K562 (cell line): ENCODE measurements around the gene ATF5. TPM values are rescaled to one million over a fixed set of nuclear protein-coding genes. Genes with fewer than 3 reads are reported as not detected.

Source experiments
- ATF7 ChIP-seq: fragments of 450-650 bp; IDR thresholded peaks from 2 replicates; pipeline ENCODE4 v1.7.1; 2014; ENCODE audit warnings: mild to moderate bottlenecking, moderate library complexity
- CGGBP1 ChIP-seq: fragments of 250-450 bp; sonication (Bioruptor Pico); IDR thresholded peaks from 2 replicates; pipeline ENCODE4 v1.9.0; 2021; ENCODE audit warnings: mild to moderate bottlenecking
- EHMT2 ChIP-seq: fragments of 450-650 bp; IDR thresholded peaks from 2 replicates; pipeline ENCODE4 v1.6.1; 2018; ENCODE audit warnings: antibody characterized with exemption
- EP300 ChIP-seq: IDR thresholded peaks from 2 replicates; pipeline ENCODE4 v1.6.1; 2012; ENCODE audit warnings: low read length, improper control_type of control experiment
- GATAD2A ChIP-seq: fragments of 450-650 bp; IDR thresholded peaks from 2 replicates; pipeline ENCODE4 v1.6.1; 2017
- GTF3C2 ChIP-seq: IDR thresholded peaks from 3 replicates; pipeline ENCODE4 v1.6.1; 2011; ENCODE audit warnings: borderline replicate concordance, mild to moderate bottlenecking, moderate library complexity; ENCODE audit not compliant: insufficient read length; ENCODE audit errors: extremely low read depth
- IRF1 ChIP-seq: sonication (generic); formaldehyde crosslinking; IDR thresholded peaks from 2 replicates; pipeline ENCODE4 v1.8.0; 2022; ENCODE audit warnings: missing genetic modification reagents, mild to moderate bottlenecking, borderline replicate concordance
- MAZ ChIP-seq, 2 experiments: fragments of 450-650 bp in 1 of 2; sonication (generic) in 1 of 2; formaldehyde crosslinking; IDR thresholded peaks in 1 of 2; conservative IDR thresholded peaks in 1 of 2; 2 replicates each; pipeline versions ENCODE4 v1.4.0 to v1.5.0; 2020; ENCODE audit warnings: mild to moderate bottlenecking in 1 of 2, missing genetic modification reagents in 1 of 2
- MEF2D ChIP-seq: conservative IDR thresholded peaks from 2 replicates; pipeline ENCODE4 v1.6.1; 2016; ENCODE audit warnings: low read depth, missing genetic modification characterization, missing compliant biosample characterization
- MTA3 ChIP-seq: fragments of 450-650 bp; formaldehyde crosslinking; IDR thresholded peaks from 2 replicates; pipeline ENCODE4 v1.6.1; 2017; ENCODE audit warnings: mild to moderate bottlenecking, borderline replicate concordance
- NELFE ChIP-seq: IDR thresholded peaks from 2 replicates; pipeline ENCODE4 v1.6.1; 2011; ENCODE audit warnings: mild to moderate bottlenecking; ENCODE audit not compliant: insufficient read depth, insufficient read length
- NFE2L1 ChIP-seq: fragments of 450-650 bp; IDR thresholded peaks from 2 replicates; pipeline ENCODE4 v1.6.1; 2016; ENCODE audit warnings: missing genetic modification characterization, low read depth, mild to moderate bottlenecking, missing compliant biosample characterization, moderate library complexity, borderline replicate concordance
- NR2F6 ChIP-seq: fragments of 450-650 bp; formaldehyde crosslinking; IDR thresholded peaks from 2 replicates; pipeline ENCODE4 v1.4.0; 2020; ENCODE audit warnings: mild to moderate bottlenecking
- PKNOX1 ChIP-seq: fragments of 450-650 bp; IDR thresholded peaks from 2 replicates; pipeline ENCODE4 v1.6.1; 2016
- PYGO2 ChIP-seq: fragments of 450-650 bp; IDR thresholded peaks from 2 replicates; pipeline ENCODE4 v1.6.1; 2016; ENCODE audit warnings: mild to moderate bottlenecking, missing genetic modification characterization, moderate library complexity, missing compliant biosample characterization
- STAT5A ChIP-seq: IDR thresholded peaks from 2 replicates; pipeline ENCODE4 v1.6.1; 2012; ENCODE audit warnings: low read length, inconsistent platforms, borderline replicate concordance
- TCF3 ChIP-seq: sonication (generic); formaldehyde crosslinking; IDR thresholded peaks from 2 replicates; pipeline ENCODE4 v1.4.0; 2020; ENCODE audit warnings: mild to moderate bottlenecking, missing genetic modification reagents
- THRB ChIP-seq: fragments of 450-650 bp; formaldehyde crosslinking; conservative IDR thresholded peaks from 2 replicates; pipeline ENCODE4 v1.4.0; 2022; ENCODE audit warnings: mild to moderate bottlenecking, missing genetic modification characterization
- ZC3H4 ChIP-seq: sonication (generic); formaldehyde crosslinking; IDR thresholded peaks from 2 replicates; pipeline ENCODE4 v1.9.0; 2021; ENCODE audit warnings: missing genetic modification reagents, borderline replicate concordance
- ZKSCAN8 ChIP-seq: fragments of 200-800 bp; sonication (Bioruptor generic); IDR thresholded peaks from 2 replicates; pipeline ENCODE4 v1.6.1; 2016; ENCODE audit warnings: missing genetic modification characterization, missing compliant biosample characterization
- ZNF644 ChIP-seq: fragments of 200-800 bp; sonication (Bioruptor generic); IDR thresholded peaks from 2 replicates; pipeline ENCODE4 v1.6.1; 2016; ENCODE audit warnings: low read depth, missing genetic modification characterization, missing compliant biosample characterization
- ZNF668 ChIP-seq: fragments of 250-450 bp; sonication (Bioruptor Pico); IDR thresholded peaks from 2 replicates; pipeline ENCODE4 v1.8.0; 2022; ENCODE audit warnings: mild to moderate bottlenecking, inconsistent platforms
- polyA plus RNA-seq, 8 experiments: library from polyadenylated mRNA; depleted of rRNA in 4 of 8; stranded (reverse) in 5 of 8; unstranded in 3 of 8; fragments of >200 nt; fragmentation: Nextera tagmentation in 2 of 8; fragmentation: Illumina TruSeq in 1 of 8; extraction: Ambion mirVana in 2 of 8; extraction: Trizol in 1 of 8; gene quantifications; 2 replicates each; pipeline versions ENCODE4 v1.2.1 to v1.2.3, GENCODE V29; 2011 to 2014; ENCODE audit warnings: inconsistent platforms in 1 of 8, missing spikeins in 1 of 8
- total RNA-seq, 7 experiments: library from RNA; depleted of rRNA in 6 of 7; stranded (reverse); fragments of >200 nt in 6 of 7; fragmentation: Illumina TruSeq in 2 of 7; extraction: Trizol in 2 of 7; gene quantifications; 2 replicates each; pipeline versions ENCODE4 v1.2.1 to v1.2.3, GENCODE V29; 2011 to 2021; ENCODE audit warnings: low replicate concordance in 1 of 7

Gene ATF5
- total and polyA plus RNA-seq, 9 of the 15 experiments (the other 6 are each of a cell fraction or from before 2014, with no cell fraction given): 3.0 to 57.6 (median 11.1) TPM

GRCh38 chr19:49929611-49930482, 842 bp downstream of the ATF5 start (continued):
- TF ChIP-seq PYGO2 (tag): no peak
- TF ChIP-seq NELFE: peak; percentile 54
- TF ChIP-seq EHMT2: no peak
- TF ChIP-seq THRB (CRISPR knock-in tag): peak; percentile 89
- no peak for TF ChIP-seq NR2F6 (CRISPR knock-in tag)
- no peak for TF ChIP-seq NFE2L1
- TF ChIP-seq ATF7: no peak
- TF ChIP-seq CGGBP1: 0 out of 2 replicates have a peak, but pooled peaks have one; percentile 66
- TF ChIP-seq ZKSCAN8: no peak
- TF ChIP-seq EP300: no peak
- TF ChIP-seq PKNOX1: peak; percentile 99
- no peak for TF ChIP-seq IRF1
- 0 out of 2 replicates have a peak, but pooled peaks have one; percentile 11 for TF ChIP-seq MEF2D (tag)
- no peak for TF ChIP-seq ZNF644
- TF ChIP-seq GATAD2A: no peak
- TF ChIP-seq GTF3C2: no peak
- peak; percentile 64 for TF ChIP-seq MTA3
- TF ChIP-seq MAZ (CRISPR knock-in tag; conservative IDR thresholded peaks at IDR 0.05 in 1 of 2, IDR thresholded peaks at IDR 0.05 in 1 of 2): peak in 1 of 2 experiments; percentile 45; a peak in 2 of 4 replicates
- no peak; the same call in 1 of the 2 replicates for TF ChIP-seq TCF3 (CRISPR knock-in tag)
- TF ChIP-seq ZNF668 (CRISPR knock-in tag): no peak
- no peak for TF ChIP-seq ZC3H4
- TF ChIP-seq STAT5A: no peak
